Measurements from ENCODE around the gene GIMAP1. TPM values are rescaled to one million over a fixed set of nuclear protein-coding genes. Genes with fewer than 3 reads are reported as not detected.
"Not testable (repeated sequence)": the region's sequence is repeated elsewhere in the genome, so short reads cannot be mapped to it uniquely, and the experiment has no call there.

The GIMAP1 gene
- polyA plus RNA-seq (ENCODE audit: insufficient read length): 2.4 TPM
- long read RNA-seq, donor 1, full-length matches to known transcripts: 6 of 6 reads
- long read RNA-seq, donor 1, partial matches to known transcripts: 0 of 6 reads
- long read RNA-seq, donor 1, other reads (novel, unspliced or antisense): 0 of 6 reads
- long read RNA-seq, donor 2, full-length matches to known transcripts: 3 of 3 reads
- long read RNA-seq, donor 2, partial matches to known transcripts: 0 of 3 reads
- long read RNA-seq, donor 2, other reads (novel, unspliced or antisense): 0 of 3 reads
- long read RNA-seq, donor 3, full-length matches to known transcripts: 2 of 2 reads
- long read RNA-seq, donor 3, partial matches to known transcripts: 0 of 2 reads
- long read RNA-seq, donor 3, other reads (novel, unspliced or antisense): 0 of 2 reads
- long read RNA-seq, donor 4: 0 reads
- long read RNA-seq, donor 5, full-length matches to known transcripts: 3 of 3 reads
- long read RNA-seq, donor 5, partial matches to known transcripts: 0 of 3 reads
- long read RNA-seq, donor 5, other reads (novel, unspliced or antisense): 0 of 3 reads
- long read RNA-seq, donor 6: 0 reads
- long read RNA-seq, donor 7, full-length matches to known transcripts: 2 of 2 reads
- long read RNA-seq, donor 7, partial matches to known transcripts: 0 of 2 reads
- long read RNA-seq, donor 7, other reads (novel, unspliced or antisense): 0 of 2 reads
- long read RNA-seq, donor 8: 0 reads

GRCh38 chr7:150716368-150716767 is at the start of gene GIMAP1:
GIMAP1 (plus strand) TSS chr7:150716613; CDS start chr7:150719048, 2,435 bp downstream.
- DNase-seq: no peak

GRCh38 chr7:150668472-150668911 is 47.9 kb upstream of the GIMAP1 start:
- no peak for DNase-seq

- DNase-seq: no peak
Observed at GRCh38 chr7:150668977-150669376, 47.4 kb upstream of the GIMAP1 start.

GRCh38 chr7:150671798-150672585 is 44.4 kb upstream of the GIMAP1 start:
- DNase-seq: not testable (repeated sequence)

- DNase-seq: no peak
Observed at GRCh38 chr7:150675714-150676113, 40.7 kb upstream of the GIMAP1 start.

- not testable (repeated sequence) for DNase-seq
Observed at GRCh38 chr7:150676276-150676675, 40.1 kb upstream of the GIMAP1 start.

GRCh38 chr7:150676854-150677253 is 39.6 kb upstream of the GIMAP1 start:
- DNase-seq: not testable (repeated sequence)

GRCh38 chr7:150678601-150679000 is 37.8 kb upstream of the GIMAP1 start:
- DNase-seq: not testable (repeated sequence)

- not testable (repeated sequence) for DNase-seq
Observed at GRCh38 chr7:150680364-150680763, 36.0 kb upstream of the GIMAP1 start.

- DNase-seq: no peak
Observed at GRCh38 chr7:150685219-150686029, 31.0 kb upstream of the GIMAP1 start, which contains the start of gene GIMAP2. GIMAP2 (plus strand) TSS chr7:150685706; CDS start chr7:150687060, 1,354 bp downstream.

GRCh38 chr7:150686030-150686631 is 30.3 kb upstream of the GIMAP1 start:
- DNase-seq: no peak

- DNase-seq: no peak
Observed at GRCh38 chr7:150688630-150689029, 27.8 kb upstream of the GIMAP1 start.

- no peak for DNase-seq
Observed at GRCh38 chr7:150695654-150696053, 20.8 kb upstream of the GIMAP1 start.

- no peak for DNase-seq
Observed at GRCh38 chr7:150703209-150703608, 13.2 kb upstream of the GIMAP1 start.

GRCh38 chr7:150715293-150715692 is 1.1 kb upstream of the GIMAP1 start:
- DNase-seq: no peak

GRCh38 chr7:150715738-150716137 is 675 bp upstream of the GIMAP1 start:
- no peak for DNase-seq

- no peak for DNase-seq
Observed at GRCh38 chr7:150716939-150717338, 526 bp downstream of the GIMAP1 start.

- DNase-seq: no peak
Observed at GRCh38 chr7:150717814-150718420, 1.5 kb downstream of the GIMAP1 start.

GRCh38 chr7:150719436-150719835 is 3.0 kb downstream of the GIMAP1 start:
- DNase-seq: no peak

All from left kidney (tissue), 8 donors.